A549 (cell line): ENCODE measurements around the gene C11orf98. TPM values are rescaled to one million over a fixed set of nuclear protein-coding genes. Genes with fewer than 3 reads are reported as not detected.
A peak's percentile ranks its signal among the peaks of the same experiment; 100 is the strongest.

Source experiments
- ATAC-seq, 2 experiments: fragments of 200-7000 bp in 1 of 2; fragments of >200 bp in 1 of 2; cut with Nextera tagmentation in 1 of 2; cut with Tn5 transposase in 1 of 2; 3 replicates each; pipeline versions ENCODE4 v1.8.0 to v1.9.1; 2018 to 2020; ENCODE audit warnings: mild to moderate bottlenecking in 1 of 2, moderate library complexity in 1 of 2
- CTCF ChIA-PET: fragments of 300-600 bp; sonication (Branson Sonifier 250); formaldehyde crosslinking; extraction: SDS; loops from one replicate; lab custom pipeline; 2021; ENCODE audit warnings: antibody characterized with exemption, inconsistent platforms; lab: Yijun Ruan, JAX
- POLR2A ChIA-PET: fragments of 350-600 bp; formaldehyde crosslinking; extraction: SDS; loops from one replicate; lab custom pipeline; 2021; ENCODE audit warnings: antibody characterized with exemption, inconsistent platforms; lab: Yijun Ruan, JAX
- DNase-seq, 2 experiments: peaks; one replicate each; pipeline versions ENCODE4 v3.0.0 to v3.0.0-alpha.2; 2011 to 2016; ENCODE audit warnings: low read depth in 1 of 2, low spot score in 1 of 2
- FAIRE-seq: peaks from 2 replicates; lab custom pipeline; 2011; peaks lifted over from hg19 to GRCh38; lab: Jason Lieb, UNC
- H3K27ac ChIP-seq, 2 experiments: fragments of >200 bp; sonication (Bioruptor Twin); formaldehyde crosslinking; 3 replicates each; pipeline ENCODE4 v1.5.1; 2016 to 2017
- H3K4me1 ChIP-seq: fragments of >200 bp; sonication (Bioruptor Twin); formaldehyde crosslinking; 3 replicates; pipeline ENCODE4 v1.6.1; 2016
- H3K4me2 ChIP-seq: fragments of >200 bp; sonication (Bioruptor Twin); formaldehyde crosslinking; 3 replicates; pipeline ENCODE4 v1.6.1; 2016
- H3K4me3 ChIP-seq: fragments of >200 bp; sonication (Bioruptor Twin); formaldehyde crosslinking; 3 replicates; pipeline ENCODE4 v1.5.1; 2016
- H3K9me3 ChIP-seq: fragments of >200 bp; sonication (Bioruptor Twin); formaldehyde crosslinking; 3 replicates; pipeline ENCODE4 v1.6.1; 2016
- ATOH8 ChIP-seq: fragments of 250-450 bp; sonication (Bioruptor Pico); IDR thresholded peaks from 2 replicates; pipeline ENCODE4 v1.5.0; 2020; ENCODE audit warnings: low read depth, mild to moderate bottlenecking, moderate library complexity
- BCL3 ChIP-seq: fragments of >200 bp; sonication (Bioruptor Twin); formaldehyde crosslinking; IDR thresholded peaks from 3 replicates; pipeline ENCODE4 v1.6.1; 2016
- BHLHE40 ChIP-seq: IDR thresholded peaks from 2 replicates; pipeline ENCODE4 v1.6.1; 2012; ENCODE audit warnings: low read depth, low read length, inconsistent platforms
- CBX2 ChIP-seq: fragments of 200-600 bp; sonication (generic); IDR thresholded peaks from 2 replicates; pipeline ENCODE4 v1.6.1; 2016; ENCODE audit warnings: low read depth, mild to moderate bottlenecking, borderline replicate concordance
- E2F6 ChIP-seq: IDR thresholded peaks from 2 replicates; pipeline ENCODE4 v1.6.1; 2012; ENCODE audit warnings: low read depth, borderline replicate concordance
- ELK1 ChIP-seq: fragments of 150-350 bp; IDR thresholded peaks from 2 replicates; pipeline ENCODE4 v1.6.1; 2014; ENCODE audit warnings: low read depth, mild to moderate bottlenecking, low read length
- FOSB ChIP-seq: fragments of 250-450 bp; sonication (Bioruptor Pico); IDR thresholded peaks from 2 replicates; pipeline ENCODE4 v1.5.0; 2020; ENCODE audit warnings: mild to moderate bottlenecking, moderate library complexity
- FOSL2 ChIP-seq, 2 experiments: fragments of 450-650 bp in 1 of 2; fragments of >200 bp in 1 of 2; sonication (Bioruptor Twin) in 1 of 2; formaldehyde crosslinking; IDR thresholded peaks; 2 replicates each; pipeline versions ENCODE4 v1.5.0 to v1.6.1; 2016 to 2020; ENCODE audit warnings: mild to moderate bottlenecking in 1 of 2, moderate library complexity in 1 of 2
- FOXS1 ChIP-seq: fragments of 250-450 bp; sonication (Bioruptor Pico); IDR thresholded peaks from 2 replicates; pipeline ENCODE4 v1.5.0; 2020; ENCODE audit warnings: mild to moderate bottlenecking, moderate library complexity
- GATA3 ChIP-seq: IDR thresholded peaks from 2 replicates; pipeline ENCODE4 v1.6.1; 2012; ENCODE audit warnings: borderline replicate concordance
- HDAC2 ChIP-seq: fragments of 200-600 bp; sonication (generic); IDR thresholded peaks from 2 replicates; pipeline ENCODE4 v1.6.1; 2016
- HES2 ChIP-seq: fragments of >200 bp; sonication (Bioruptor Twin); formaldehyde crosslinking; IDR thresholded peaks from 2 replicates; pipeline ENCODE4 v1.6.1; 2016
- HMGXB4 ChIP-seq: fragments of 250-450 bp; sonication (Bioruptor Pico); IDR thresholded peaks from 2 replicates; pipeline ENCODE4 v1.5.0; 2021; ENCODE audit warnings: mild to moderate bottlenecking, moderate library complexity, borderline replicate concordance
- HOXA7 ChIP-seq: fragments of 250-450 bp; sonication (Bioruptor Pico); IDR thresholded peaks from 2 replicates; pipeline ENCODE4 v1.5.0; 2020; ENCODE audit warnings: mild to moderate bottlenecking, moderate library complexity
- HOXB13 ChIP-seq: fragments of 250-450 bp; sonication (Bioruptor Pico); IDR thresholded peaks from 2 replicates; pipeline ENCODE4 v1.5.0; 2020; ENCODE audit warnings: low read depth, mild to moderate bottlenecking, moderate library complexity
- HOXB5 ChIP-seq: fragments of 250-450 bp; sonication (Bioruptor Pico); IDR thresholded peaks from 2 replicates; pipeline ENCODE4 v1.5.0; 2020; ENCODE audit warnings: mild to moderate bottlenecking, moderate library complexity
- KDM1A ChIP-seq: fragments of 200-600 bp; sonication (generic); IDR thresholded peaks from 2 replicates; pipeline ENCODE4 v1.6.1; 2016; ENCODE audit warnings: low read depth, mild to moderate bottlenecking
- MAFK ChIP-seq: fragments of 450-650 bp; IDR thresholded peaks from 2 replicates; pipeline ENCODE4 v1.6.1; 2014; ENCODE audit not compliant: partially characterized antibody
- MAZ ChIP-seq: fragments of 150-350 bp; IDR thresholded peaks from 2 replicates; pipeline ENCODE4 v1.6.1; 2014; ENCODE audit warnings: antibody characterized with exemption, low read depth, low read length, borderline replicate concordance
- MYC ChIP-seq: IDR thresholded peaks from 2 replicates; pipeline ENCODE4 v1.6.1; 2012; ENCODE audit warnings: mild to moderate bottlenecking, inconsistent platforms, low read length, improper control_type of control experiment, borderline replicate concordance
- NFE2L2 ChIP-seq: fragments of 150-350 bp; conservative IDR thresholded peaks from 2 replicates; pipeline ENCODE4 v1.6.1; 2014; ENCODE audit warnings: low read length
- POLR2A ChIP-seq: IDR thresholded peaks from 2 replicates; pipeline ENCODE4 v1.6.1; 2012; ENCODE audit warnings: mild to moderate bottlenecking, low read length
- RCOR1 ChIP-seq: fragments of 150-350 bp; IDR thresholded peaks from 2 replicates; pipeline ENCODE4 v1.6.1; 2014; ENCODE audit warnings: antibody characterized with exemption, low read length, low read depth
- RFX5 ChIP-seq: fragments of 450-650 bp; IDR thresholded peaks from 2 replicates; pipeline ENCODE4 v1.7.1; 2014; ENCODE audit warnings: antibody characterized with exemption, mild to moderate bottlenecking, moderate library complexity
- SREBF2 ChIP-seq: fragments of 450-650 bp; IDR thresholded peaks from 2 replicates; pipeline ENCODE4 v1.6.1; 2014; ENCODE audit warnings: mild to moderate bottlenecking, moderate library complexity
- TFCP2L1 ChIP-seq: fragments of 250-450 bp; sonication (Bioruptor Pico); IDR thresholded peaks from 2 replicates; pipeline ENCODE4 v1.5.0; 2021; ENCODE audit warnings: mild to moderate bottlenecking
- TP53 ChIP-seq: fragments of 250-450 bp; sonication (Bioruptor Pico); IDR thresholded peaks from 2 replicates; pipeline ENCODE4 v1.5.0; 2021; ENCODE audit warnings: mild to moderate bottlenecking, moderate library complexity
- USF2 ChIP-seq: fragments of 450-650 bp; IDR thresholded peaks from 2 replicates; pipeline ENCODE4 v1.6.1; 2014; ENCODE audit warnings: antibody characterized with exemption
- ZFP36 ChIP-seq: fragments of 450-650 bp; IDR thresholded peaks from 2 replicates; pipeline ENCODE4 v1.6.1; 2014; ENCODE audit warnings: borderline replicate concordance; ENCODE audit not compliant: partially characterized antibody
- ZSCAN20 ChIP-seq: fragments of 250-450 bp; sonication (Bioruptor Pico); IDR thresholded peaks from 2 replicates; pipeline ENCODE4 v1.8.0; 2022; ENCODE audit warnings: mild to moderate bottlenecking, moderate library complexity
- WGBS: methylation state at CpG from one replicate; pipeline ENCODE4 v1.1.6; 2017; ENCODE audit errors: missing lambda C conversion rate; 5-methylcytosine and 5-hydroxymethylcytosine counted together
- polyA minus RNA-seq: library from RNA; depleted of rRNA, polyadenylated mRNA; stranded (reverse); fragments of >200 nt; gene quantifications from 2 replicates; pipeline ENCODE4 v1.2.3, GENCODE V29; 2011; rRNA and poly(A)+ RNA removed
- polyA plus RNA-seq, 4 experiments: library from polyadenylated mRNA; depleted of rRNA in 3 of 4; stranded (reverse); fragments of >200 nt; fragmentation: RNase III in 1 of 4; extraction: RNeasy Plus Mini Kit Qiagen cat#74134 plus additional on column Dnase treatment in 1 of 4; gene quantifications; 2 replicates in 3 of 4; 3 replicates in 1 of 4; pipeline ENCODE4 v1.2.3, GENCODE V29; 2011 to 2017

C11orf98 gene
- 89.1 and 91.7 TPM in 2 replicates for polyA plus RNA-seq (2011; rRNA removed)
- polyA plus RNA-seq (2012; cell fraction: cytosol; rRNA removed) = 111 and 131 TPM in 2 replicates
- 56.0 and 81.5 TPM in 2 replicates for polyA plus RNA-seq (2012; cell fraction: nucleus; rRNA removed)
- polyA plus RNA-seq (2017; fragmentation: RNase III; extraction: RNeasy Plus Mini Kit Qiagen cat#74134 plus additional on column Dnase treatment) = 128 to 161 TPM (median 140 TPM) in 3 replicates
- 8.9 and 9.6 TPM in 2 replicates for polyA minus RNA-seq

GRCh38 chr11:62665075-62665598, at the start of gene C11orf98, which contains the start of gene CSKMT:
TSS of gene C11orf98 (minus strand) at chr11:62665210. CDS start at chr11:62665169, 41 bp downstream.
TSS of gene CSKMT (plus strand) at chr11:62665312. CDS start at chr11:62665880, 568 bp downstream.
- ATAC-seq = peak; percentile 89 to 92
- POLR2A ChIA-PET = interaction anchor here (0.6 to 5.5 kb wide), 40 partner anchors 9 to 850 kb away, joined by 3 to 91 read pairs (median 6); partner anchors contain the start of genes B3GAT3, EEF1G, EML3 and GANAB
- no peaks in the 10 kb centered on the region for H3K9me3 ChIP-seq
- FAIRE-seq = no peak
- CTCF ChIA-PET = interaction anchor here (0.6 to 1.6 kb wide), 12 partner anchors 7 to 272 kb away, joined by 3 to 6 read pairs (median 3); partner anchors contain the start of genes B3GAT3, LBHD1 and ROM1
- DNase-seq = peak; percentile 93 to 97
- peak within 1 kb of the TSS; percentile 78 for H3K4me2 ChIP-seq
- H3K27ac ChIP-seq = peak within 1 kb of the TSS; percentile 93 to 96
- H3K4me1 ChIP-seq = peaks cover 30% of the 10 kb centered on the region
- WGBS = 3% methylated on average over 43 of the region's 47 CpGs
- peak within 1 kb of the TSS; percentile 79 for H3K4me3 ChIP-seq
- no peak for TF ChIP-seq FOSL2 (IDR thresholded peaks at IDR 0.05)
- no peak for TF ChIP-seq FOSL2 (CRISPR knock-in tag; IDR thresholded peaks at IDR 0.05)
- TF ChIP-seq RFX5 = no peak
- no peak for TF ChIP-seq HOXB13 (CRISPR knock-in tag)
- no peak for TF ChIP-seq HDAC2
- TF ChIP-seq HOXA7 (CRISPR knock-in tag) = peak; percentile 98
- no peak for TF ChIP-seq ZFP36
- no peak for TF ChIP-seq ATOH8 (CRISPR knock-in tag)
- TF ChIP-seq SREBF2 = no peak
- TF ChIP-seq MYC = peak; percentile 61; the same call in 1 of the 2 replicates
- no peak for TF ChIP-seq BHLHE40
- TF ChIP-seq MAFK = no peak
- peak; percentile 97 for TF ChIP-seq TFCP2L1 (CRISPR knock-in tag)
- TF ChIP-seq POLR2A = peak; percentile 97
- TF ChIP-seq TP53 (CRISPR knock-in tag) = peak; percentile 96
- TF ChIP-seq ELK1 = no peak
- no peak for TF ChIP-seq USF2
- no peak for TF ChIP-seq CBX2
- TF ChIP-seq RCOR1 = no peak
- no peak for TF ChIP-seq KDM1A
- TF ChIP-seq E2F6 = peak; percentile 14; the same call in 1 of the 2 replicates
- TF ChIP-seq HMGXB4 (CRISPR knock-in tag) = peak; percentile 81; the same call in 1 of the 2 replicates
- peak; percentile 97 for TF ChIP-seq FOSB (CRISPR knock-in tag)
- TF ChIP-seq HOXB5 = peak; percentile 48; the same call in 1 of the 2 replicates
- peak; percentile 100 for TF ChIP-seq BCL3
- no peak for TF ChIP-seq ZSCAN20 (CRISPR knock-in tag)
- TF ChIP-seq FOXS1 (CRISPR knock-in tag) = no peak; the same call in 1 of the 2 replicates
- TF ChIP-seq HES2 = no peak
- TF ChIP-seq GATA3 = no peak
- no peak for TF ChIP-seq MAZ
- TF ChIP-seq NFE2L2 = no peak
